Measurements from ENCODE around the gene TRHDE.

GRCh38 chr12:72467985-72468384, 195.8 kb downstream of the TRHDE start:
- no peak for TF ChIP-seq POLR2A (IDR thresholded peaks at IDR 0.05)
- TF ChIP-seq, protein P1, sequence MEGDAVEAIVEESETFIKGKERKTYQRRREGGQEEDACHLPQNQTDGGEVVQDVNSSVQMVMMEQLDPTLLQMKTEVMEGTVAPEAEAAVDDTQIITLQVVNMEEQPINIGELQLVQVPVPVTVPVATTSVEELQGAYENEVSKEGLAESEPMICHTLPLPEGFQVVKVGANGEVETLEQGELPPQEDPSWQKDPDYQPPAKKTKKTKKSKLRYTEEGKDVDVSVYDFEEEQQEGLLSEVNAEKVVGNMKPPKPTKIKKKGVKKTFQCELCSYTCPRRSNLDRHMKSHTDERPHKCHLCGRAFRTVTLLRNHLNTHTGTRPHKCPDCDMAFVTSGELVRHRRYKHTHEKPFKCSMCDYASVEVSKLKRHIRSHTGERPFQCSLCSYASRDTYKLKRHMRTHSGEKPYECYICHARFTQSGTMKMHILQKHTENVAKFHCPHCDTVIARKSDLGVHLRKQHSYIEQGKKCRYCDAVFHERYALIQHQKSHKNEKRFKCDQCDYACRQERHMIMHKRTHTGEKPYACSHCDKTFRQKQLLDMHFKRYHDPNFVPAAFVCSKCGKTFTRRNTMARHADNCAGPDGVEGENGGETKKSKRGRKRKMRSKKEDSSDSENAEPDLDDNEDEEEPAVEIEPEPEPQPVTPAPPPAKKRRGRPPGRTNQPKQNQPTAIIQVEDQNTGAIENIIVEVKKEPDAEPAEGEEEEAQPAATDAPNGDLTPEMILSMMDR (IDR thresholded peaks at IDR 0.05), result no peak

Measured in vagina (tissue), 2 donors.